ENCODE results near the gene JUNB.

Gene JUNB

GRCh38 chr19:12774588-12775555 lies 16.4 kb upstream of the JUNB start, which contains the start of gene HOOK2:
TSS of gene HOOK2 (minus strand) at chr19:12775552. CDS start at chr19:12775449, 103 bp downstream.
- peak; percentile 95 for DNase-seq

DNA sequence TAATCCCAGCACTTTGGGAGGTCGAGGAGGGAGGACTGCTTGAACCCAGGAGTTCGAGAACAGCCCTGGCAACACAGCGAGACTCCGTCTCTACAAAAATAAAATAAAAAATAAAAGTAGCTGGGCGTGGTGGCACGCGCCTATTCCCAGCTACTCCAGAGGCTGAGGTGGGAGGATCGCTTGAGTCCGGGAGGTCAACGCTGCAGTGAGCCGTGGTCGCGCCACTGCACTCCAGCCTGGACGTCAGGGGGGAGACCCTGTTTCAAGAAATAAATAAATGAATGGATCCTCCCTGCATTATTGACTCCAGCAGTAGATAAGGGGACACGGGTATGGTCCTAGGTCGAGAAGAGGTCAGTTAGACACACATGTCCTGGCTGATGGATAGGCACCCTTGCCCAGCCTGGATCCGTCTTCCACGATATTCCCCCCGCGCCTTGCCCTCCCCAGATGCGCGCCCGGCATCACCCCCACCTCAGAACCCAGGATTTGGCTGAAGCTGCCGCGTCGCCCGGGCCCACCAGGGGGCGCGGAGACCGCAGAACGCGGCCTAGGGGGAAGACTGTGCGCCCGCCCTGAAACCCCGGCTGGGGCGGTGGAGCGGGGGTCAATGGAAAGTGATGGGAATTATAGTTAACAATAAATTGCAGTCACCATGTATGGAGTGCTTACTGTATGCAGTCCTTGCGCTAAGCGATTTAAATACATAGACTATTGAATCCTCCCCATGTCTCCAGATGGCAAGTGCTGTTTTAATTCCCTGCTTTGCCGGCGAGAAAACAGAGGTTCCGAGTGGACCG lies 13.9 kb upstream of the JUNB start:
- DNase-seq: peak; percentile 38

DNA sequence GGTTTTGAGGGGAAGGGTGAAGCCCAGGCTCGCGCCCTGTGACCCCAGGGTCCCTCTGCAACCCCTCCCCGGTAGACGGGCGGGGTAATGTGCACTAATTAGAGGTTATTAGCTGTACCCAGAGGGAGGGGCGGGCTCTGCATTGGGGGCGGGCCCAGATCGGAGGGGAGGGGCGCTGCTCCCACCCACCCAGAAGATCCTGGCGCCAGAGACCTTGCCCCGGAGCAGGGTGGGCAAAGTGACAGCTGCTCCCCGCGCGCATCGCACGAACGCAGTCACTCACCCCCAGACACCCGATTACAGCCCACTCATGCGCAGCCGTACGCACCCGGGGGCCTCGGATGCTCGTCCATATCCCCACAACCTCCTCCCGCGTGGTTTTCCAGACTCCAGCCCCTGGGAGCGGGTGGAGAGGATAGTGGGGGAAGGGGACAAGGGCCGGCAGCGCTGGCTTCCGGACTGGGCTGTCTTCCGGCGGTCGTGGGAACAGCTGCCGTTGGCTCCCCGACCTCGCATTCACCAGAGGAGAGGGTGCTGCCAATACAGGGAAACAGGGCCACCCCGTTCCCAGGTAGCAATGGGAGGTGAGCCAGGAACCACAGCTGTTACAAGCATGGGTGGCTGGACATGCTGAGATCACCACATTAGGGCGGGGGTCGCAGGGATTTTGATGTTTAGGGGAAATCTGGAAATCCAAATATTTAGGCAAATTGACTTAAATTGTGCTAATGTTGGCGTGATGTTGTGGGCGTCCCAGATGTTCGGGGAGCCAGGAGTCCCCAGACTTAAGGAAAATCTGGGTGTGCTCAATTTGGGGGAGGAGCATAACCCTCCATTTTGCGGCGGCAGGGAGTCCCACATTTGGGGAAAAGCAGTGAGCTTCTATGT lies 13.0 kb upstream of the JUNB start:
- peak; percentile 64 for DNase-seq

DNA sequence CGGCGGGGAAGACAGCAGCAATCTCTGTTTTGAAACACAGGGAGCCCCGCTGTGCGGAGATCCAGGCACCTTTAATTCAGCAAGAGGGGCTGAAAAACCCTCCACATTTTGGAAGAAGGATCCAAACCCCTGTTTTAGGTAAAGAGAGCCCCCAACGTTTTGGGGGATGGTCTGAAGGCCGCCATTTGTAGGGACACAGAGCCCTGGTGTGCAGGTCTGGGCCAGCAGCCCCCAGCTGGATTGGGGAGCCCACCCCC lies 12.5 kb upstream of the JUNB start:
- DNase-seq: no peak

DNA sequence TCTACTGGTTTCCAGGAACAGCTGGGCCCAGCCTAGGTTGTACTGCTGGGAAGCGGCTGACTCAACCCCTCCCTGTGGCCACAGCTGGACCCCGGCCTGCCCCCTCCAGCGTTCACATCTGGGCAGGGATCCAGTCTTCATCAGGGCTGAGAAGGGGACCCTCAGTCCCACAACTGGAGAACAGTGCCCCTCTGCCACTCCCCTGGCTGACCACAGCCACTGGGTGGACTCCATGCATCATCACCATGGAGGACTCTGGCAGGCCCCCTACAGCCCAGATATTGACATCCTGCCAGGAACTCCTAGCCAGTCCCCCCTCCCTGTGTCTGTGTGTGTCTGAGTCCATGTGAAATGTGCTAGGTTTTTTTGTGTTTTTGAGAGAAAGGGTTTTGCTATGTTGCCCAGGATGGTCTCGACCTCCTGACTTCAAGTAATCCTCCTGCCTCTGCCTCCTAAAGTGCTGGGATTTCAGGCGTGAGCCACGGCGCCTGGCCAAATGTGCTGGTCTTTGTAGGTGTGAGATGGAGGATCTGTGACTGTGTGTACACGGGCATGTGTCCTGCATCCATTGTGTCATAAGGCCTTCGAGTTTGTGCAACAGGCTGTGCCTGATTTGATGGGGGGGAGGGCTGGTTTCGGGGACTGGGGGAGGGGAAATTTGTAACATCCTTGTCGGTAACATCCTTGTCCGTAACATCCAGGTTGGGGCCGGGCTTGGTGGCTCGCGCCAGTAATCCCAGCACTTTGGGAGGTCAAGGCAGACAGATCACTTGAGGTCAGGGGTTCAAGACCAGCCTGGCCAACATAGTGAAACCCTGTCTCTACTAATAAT lies 11.9 kb upstream of the JUNB start:
- no peak for DNase-seq

DNA sequence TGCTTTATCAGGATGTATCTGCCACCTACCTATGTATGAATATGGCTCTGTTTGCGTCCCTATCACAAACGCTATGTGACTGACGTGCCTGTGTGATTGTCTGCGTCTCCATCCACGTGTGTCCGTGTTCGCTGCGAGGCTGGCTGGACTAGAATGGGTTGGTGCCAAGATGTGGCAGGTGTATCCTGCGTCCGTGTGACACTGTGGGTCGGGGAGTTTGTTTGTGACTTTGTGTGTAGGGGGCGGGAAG lies 9.2 kb upstream of the JUNB start:
- DNase-seq: no peak

DNA sequence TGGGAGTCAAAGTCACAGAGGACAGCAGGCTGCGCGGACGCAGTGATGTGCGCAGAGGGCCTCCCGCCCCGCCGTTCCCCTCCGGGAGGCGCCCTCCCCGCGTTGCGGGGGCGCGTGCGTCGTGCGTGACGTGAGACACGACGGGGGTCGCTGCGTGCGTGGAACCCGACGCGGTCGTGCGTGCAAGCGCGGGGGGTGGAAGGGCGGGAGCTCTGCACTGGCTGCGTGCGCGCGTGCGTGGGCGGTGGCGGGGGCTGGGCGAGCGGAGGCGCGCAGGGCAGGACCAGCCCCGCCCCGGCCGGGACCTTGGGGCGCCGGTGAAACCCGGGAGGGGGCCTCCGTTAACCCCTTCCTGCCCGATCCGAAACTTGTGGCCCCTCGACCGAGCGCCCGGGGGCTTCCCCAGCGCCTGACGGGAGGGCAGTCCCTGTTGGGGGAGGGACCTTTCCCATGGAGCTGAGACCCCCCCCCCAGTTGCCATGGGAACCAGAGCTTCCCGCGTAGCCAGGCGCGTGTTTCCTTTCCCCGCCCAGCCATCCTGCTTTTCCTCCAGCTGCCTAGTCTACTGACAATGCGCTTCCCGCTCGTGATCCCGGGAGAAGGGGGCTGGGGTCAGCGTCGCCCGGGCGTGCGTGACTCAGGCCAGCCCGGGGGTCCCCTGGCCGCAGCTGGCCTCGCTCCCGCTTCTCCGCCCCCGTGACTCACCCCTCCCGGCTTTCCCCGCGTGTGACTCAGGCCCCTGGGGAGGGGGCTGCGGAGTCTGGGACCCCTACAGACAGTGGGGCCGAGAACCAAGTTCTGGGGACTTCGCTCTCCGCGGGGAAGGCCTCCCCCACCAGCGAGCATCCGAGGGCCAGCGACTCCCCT lies 8.6 kb upstream of the JUNB start:
- peak; percentile 40 for DNase-seq

DNA sequence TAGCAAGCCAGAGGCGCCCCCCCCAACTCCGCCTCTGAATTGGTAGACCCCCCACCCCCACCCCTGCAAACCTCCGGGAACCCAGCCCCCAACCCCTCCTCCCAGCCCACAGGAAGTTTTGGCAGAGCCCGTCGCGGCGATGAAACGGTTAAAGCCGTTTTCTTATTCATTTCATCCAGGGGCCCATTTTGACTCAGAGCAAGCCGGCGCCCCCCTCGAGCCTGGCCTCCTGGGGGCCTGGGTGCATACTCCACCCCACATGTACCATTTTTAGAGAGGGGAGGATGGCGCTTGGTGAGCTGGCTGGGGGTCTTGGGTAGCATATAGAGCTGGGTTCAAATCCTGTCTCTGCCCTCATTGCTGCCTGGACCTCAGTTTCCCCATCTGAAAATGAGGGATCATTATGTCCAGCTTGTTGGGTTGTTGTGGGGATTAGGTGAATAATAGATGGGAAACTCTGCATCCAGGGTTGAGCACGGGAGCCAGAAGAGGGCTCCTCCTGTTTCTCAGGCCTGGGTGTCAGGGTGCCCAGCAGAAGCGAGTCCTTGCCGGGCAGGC lies 7.9 kb upstream of the JUNB start:
- DNase-seq: no peak

- DNase-seq: no peak
Observed at GRCh38 chr19:12783849-12784393, 7.4 kb upstream of the JUNB start.

DNA sequence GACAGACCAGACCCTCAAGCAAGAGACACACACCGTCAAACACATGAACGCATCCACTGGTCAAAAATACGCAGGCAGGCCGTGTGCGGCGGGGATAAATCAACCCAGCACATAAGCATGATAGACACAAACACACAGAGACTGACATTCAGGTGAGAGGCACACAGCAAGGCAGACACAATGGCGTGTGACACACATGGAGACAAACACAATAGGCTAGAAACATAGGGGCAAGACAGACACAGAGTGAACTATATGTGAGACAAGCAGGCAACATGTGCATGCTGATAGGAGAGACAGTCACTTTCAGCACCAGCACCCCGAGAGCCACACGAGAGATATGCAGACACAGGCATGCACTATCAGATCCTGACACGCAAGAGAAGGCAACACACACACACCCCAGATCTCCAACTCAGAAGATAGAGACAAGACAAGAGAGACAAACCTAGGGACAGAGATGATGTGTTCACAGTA lies 6.9 kb upstream of the JUNB start:
- no peak for DNase-seq

DNA sequence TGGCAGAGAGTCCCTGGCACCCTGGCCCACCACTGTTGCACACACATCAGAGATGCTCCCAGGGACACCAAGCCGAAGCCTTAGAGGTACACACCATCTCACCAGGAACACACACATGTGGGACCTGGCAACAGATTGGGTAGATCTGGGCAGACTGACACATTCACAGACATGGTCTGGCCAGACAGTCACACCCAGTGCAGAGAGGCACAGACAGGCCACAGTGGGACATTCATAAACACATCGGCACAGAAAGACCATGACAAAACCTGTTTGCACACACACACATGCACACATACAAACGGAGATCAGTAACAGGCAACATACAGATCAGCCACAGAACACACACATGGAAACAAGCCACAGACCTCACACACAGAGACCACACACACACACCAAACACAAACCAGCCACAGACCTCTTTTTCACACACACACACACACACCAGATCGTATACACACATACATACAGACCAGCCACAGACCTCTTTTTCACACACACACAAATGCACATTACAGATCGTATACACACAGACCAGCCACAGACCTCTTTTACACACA lies 6.3 kb upstream of the JUNB start:
- DNase-seq: no peak

- DNase-seq: no peak
Observed at GRCh38 chr19:12785431-12786031, 5.8 kb upstream of the JUNB start.

DNA sequence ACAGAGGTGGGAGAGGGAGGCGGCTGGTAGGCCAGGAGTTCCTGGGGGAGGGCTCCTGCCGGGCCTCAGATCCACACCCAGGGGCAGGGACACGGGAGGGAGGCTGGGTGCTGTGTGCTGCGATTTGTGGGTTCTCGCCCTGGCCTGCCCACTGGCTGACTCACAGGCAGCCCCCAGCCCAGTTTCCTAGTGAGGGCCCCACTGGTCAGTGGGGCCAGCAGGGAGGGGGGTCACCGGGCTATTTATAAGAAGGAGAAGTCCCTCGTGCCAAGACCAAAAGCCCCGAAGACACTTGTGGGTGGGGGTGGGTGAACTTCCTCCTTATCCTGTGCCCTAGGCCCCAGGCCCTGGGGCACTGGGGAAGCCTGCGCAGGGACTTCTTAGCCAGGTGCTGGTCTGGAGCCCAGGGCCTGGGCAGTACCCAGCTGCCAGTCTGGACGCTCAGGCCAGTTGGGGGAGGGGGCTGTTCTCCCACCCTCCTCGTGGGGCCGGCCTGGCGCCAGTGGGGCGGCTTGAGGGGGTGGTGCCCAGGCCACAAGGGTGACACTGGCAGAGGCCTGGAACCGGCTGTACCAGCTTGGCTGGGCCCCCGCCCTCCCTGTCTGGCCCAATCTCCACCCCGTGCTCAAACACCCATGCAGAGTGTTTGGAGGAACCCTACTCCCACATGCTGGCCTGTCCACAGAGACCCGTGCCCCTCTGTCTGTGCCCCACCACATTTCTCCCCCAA lies 5.0 kb upstream of the JUNB start:
- no peak for DNase-seq

DNA sequence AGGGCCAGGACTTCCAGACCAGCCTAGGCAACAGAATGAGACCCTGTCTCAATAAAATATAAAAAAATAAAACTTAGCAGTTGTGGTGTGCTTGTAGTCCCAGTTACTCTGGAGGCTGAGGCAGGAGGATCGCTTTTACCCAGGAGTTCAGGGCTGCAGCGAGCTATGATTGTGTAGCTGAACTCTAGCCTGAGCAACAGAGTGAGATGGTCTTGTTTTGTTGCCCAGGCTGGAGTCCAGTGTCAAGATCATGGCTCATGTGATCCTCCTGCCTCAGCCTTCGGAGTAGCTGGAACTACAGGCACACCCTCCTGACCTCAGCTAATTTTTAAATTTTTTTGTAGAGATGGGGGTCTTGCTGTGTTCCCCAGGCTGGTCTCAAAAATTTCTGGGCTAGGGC lies 4.3 kb upstream of the JUNB start:
- DNase-seq: no peak

GRCh38 chr19:12787458-12787857 lies 3.8 kb upstream of the JUNB start:
- no peak for DNase-seq

GRCh38 chr19:12788042-12788681 lies 3.1 kb upstream of the JUNB start:
- DNase-seq: no peak

DNA sequence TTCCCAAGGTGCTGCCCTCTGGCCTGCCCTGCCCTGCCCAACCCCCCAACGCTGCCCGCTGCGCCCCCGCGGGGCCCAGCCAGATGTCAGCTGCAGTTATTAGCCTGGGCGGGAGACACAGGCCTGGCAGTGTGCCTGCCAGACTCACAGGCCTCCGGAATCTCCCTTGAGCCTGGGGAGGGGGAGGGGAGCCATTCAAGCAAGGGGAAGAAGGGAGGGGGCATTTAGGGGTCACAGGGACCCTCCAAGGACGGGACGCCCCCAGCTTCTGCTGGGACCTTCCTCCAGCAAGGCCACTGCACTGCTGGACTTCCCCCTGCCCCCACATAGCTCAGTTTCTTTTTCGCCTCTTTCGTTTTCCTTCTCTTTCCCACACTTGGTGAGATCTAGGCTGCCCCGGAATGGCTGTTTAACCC lies 2.6 kb upstream of the JUNB start:
- DNase-seq: peak; percentile 43

GRCh38 chr19:12789098-12789903 lies 2.0 kb upstream of the JUNB start:
- DNase-seq: no peak

Measured in DMS153 (cell line).